ENCODE results near the gene ACSS1.

Gene ACSS1

DNA sequence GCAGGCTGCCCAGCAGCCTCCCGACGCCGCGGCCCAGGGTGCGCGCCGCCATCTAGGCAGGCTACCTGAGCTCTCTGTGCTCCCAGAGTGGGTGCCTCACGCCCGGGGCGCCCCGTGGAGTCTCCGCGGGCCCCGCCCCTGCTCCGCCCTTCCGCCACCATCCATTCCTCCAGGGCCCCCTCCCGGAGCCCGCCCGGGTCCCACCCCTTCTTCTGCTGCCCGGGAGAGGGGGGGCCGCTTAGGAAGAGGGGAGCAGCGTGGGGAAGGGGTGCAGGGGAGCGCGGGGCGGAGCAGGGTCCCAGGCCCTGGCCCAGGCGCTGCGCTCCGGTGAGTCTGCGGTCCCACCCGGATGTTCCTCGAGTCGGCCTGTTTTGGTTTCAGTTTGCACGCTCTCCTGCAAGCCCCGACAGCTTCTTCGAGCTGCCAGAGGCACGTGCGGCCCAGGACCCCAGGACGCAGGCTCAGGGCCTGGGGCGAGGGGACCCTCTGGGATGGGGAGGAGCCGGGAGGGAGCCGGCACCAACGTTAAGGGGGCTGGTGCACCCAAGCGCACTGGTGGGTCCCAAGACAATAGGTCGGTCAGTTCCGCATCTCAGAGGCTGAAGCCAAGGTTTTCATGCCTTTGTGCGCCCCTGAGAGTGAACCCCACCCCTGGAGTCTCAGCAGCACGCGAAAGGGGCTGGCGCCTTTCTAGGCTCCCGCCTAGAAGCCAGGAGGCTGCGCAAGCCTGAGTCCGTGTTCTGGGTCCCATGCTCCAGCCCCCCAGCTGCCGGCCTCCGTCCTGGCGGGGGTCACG, at the start of gene ACSS1:
TSS of gene ACSS1 (minus strand) at position 89 of the 796 bp plus-strand sequence. CDS start at position 52, 37 bp downstream.
- no peak for DNase-seq

- no peak for DNase-seq
These were observed 45.6 kb upstream of the ACSS1 start for GRCh38 chr20:25103526-25103925.

GRCh38 chr20:25100914-25101313, 43.0 kb upstream of the ACSS1 start:
- DNase-seq, result peak; percentile 22

DNA sequence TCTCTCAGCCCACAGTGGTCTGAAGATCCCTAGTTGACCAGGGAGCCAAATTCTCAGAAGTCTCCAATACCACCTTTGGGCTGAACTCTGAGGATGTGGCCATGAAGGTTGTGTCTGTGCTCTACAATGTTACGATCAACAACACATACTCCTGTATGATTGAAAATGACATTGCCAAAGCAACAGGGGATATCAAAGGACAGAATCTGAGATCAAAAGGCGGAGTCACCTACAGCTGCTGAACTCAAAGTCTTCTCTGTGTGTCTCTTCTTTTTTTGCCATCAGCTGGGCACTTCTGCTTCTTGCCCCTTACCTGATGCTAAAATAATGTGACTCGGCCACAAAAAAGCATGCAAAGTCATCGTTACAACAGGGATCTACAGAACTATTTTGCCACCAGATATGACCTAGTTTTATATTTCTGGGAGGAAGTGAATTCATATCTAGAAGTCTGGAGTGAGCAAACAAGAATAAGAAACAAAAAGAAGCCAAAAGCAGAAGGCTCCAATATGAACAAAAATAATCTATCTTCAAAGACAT, 41.7 kb upstream of the ACSS1 start:
- no peak for DNase-seq

DNA sequence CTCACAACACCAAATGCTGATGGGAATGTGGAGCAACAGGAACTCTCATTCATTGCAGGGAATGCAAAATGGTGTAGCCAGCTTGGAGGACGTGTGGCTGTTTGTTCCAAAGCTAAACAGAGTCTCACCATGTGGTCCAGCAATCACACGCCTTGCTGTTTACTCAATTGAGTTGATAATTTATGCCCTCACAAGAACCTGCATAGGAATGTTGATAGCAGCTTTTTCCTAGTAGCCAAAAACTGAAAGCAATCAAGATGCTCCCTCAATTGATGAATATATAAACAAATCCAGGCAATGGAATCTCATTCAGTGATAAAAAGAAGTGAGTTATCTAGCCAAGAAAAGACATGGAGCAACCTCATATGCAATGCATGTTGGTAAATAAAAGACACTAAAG, 39.6 kb upstream of the ACSS1 start:
- no peak for DNase-seq

- DNase-seq, result no peak
These were observed 32.8 kb upstream of the ACSS1 start for GRCh38 chr20:25090492-25091429.

- DNase-seq, result no peak
These were observed 31.7 kb upstream of the ACSS1 start for GRCh38 chr20:25089662-25090061.

DNA sequence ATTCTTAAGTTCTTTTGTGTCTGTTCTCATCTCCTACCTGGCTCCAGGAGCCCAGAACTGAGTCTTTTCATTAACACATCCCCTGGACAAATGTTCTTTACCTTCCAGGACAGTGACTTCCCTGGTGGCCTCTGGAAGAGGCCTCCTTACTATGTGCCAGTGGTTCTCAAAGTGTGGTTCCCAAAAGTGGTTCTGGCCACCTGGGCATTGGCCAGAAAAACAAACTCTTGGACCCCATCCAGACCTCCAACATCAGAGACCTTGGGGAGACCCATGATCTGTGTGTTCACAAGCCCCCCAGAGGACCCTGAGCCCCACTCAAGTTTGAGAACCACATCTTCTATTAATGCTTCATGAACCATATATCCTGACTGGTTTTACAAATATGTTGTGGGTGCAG, 31.2 kb upstream of the ACSS1 start:
- DNase-seq, result no peak

- DNase-seq, result no peak
These were observed 30.3 kb upstream of the ACSS1 start for GRCh38 chr20:25088267-25088666.

GRCh38 chr20:25087186-25087929, 29.4 kb upstream of the ACSS1 start:
- no peak for DNase-seq

DNA sequence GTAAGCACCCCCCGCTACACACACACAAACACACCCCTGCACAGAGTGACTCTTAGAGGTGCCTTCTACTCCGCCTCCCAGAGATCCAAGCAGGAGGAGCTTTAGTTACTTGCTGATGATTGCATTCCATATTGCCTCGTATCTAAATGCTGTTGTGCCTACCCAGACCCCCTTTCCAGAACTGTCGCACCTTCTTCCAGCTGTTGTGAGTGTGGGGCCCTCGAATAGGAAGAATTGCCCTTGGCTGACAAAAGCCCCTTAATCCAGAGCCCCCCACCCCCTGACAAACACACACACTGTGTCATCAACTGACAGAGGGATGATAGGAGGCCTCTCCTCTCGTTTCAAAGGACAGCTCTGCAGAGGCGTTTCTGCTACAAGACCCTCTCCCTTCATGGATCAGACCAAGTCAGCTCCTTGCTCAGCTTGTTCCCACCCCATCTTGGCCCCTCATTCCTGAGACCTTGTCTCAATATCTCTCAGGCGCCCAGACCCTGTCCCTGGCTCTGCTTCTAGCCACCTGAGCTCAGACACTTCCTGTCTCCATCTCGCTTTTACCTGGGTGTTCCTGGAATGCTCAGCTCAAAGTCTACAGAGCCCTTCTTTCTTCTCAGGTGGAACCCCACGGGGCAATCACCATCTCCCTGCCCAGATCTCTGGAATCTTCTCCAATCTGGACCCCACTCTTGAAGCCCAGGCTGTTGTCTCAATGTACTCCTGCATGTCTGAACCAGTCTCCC, 28.0 kb upstream of the ACSS1 start:
- no peak for DNase-seq

- DNase-seq, result peak; percentile 23
These were observed 26.8 kb upstream of the ACSS1 start for GRCh38 chr20:25084626-25085187.

GRCh38 chr20:25083773-25084625, 26.1 kb upstream of the ACSS1 start:
- peak; percentile 20 for DNase-seq

GRCh38 chr20:25083141-25083772, 25.3 kb upstream of the ACSS1 start:
- peak; percentile 37 for DNase-seq

DNA sequence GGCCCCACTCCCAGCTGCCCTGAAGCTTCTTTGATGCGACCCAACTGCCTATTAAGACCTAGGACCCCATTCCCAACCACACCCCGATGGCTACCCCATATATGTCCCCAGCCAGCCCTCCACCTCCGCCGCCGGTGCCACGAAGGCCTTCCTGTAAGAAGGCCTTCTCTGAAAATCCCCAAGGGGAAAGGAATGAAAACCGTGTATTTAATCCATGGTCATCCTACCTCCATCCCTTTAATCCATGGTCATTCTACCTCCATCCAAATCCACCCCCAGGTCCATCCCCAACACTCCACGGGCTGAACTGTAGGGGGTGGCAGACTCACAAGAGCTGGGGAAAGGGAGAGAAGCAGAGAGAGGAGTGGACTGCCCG, 24.5 kb upstream of the ACSS1 start:
- DNase-seq, result peak; percentile 24

GRCh38 chr20:25081730-25082497, 24.0 kb upstream of the ACSS1 start, which contains the start of gene VSX1:
Gene VSX1 (minus strand): TSS chr20:25082141. CDS start chr20:25082096, 45 bp downstream.
- DNase-seq, result peak; percentile 54

DNA sequence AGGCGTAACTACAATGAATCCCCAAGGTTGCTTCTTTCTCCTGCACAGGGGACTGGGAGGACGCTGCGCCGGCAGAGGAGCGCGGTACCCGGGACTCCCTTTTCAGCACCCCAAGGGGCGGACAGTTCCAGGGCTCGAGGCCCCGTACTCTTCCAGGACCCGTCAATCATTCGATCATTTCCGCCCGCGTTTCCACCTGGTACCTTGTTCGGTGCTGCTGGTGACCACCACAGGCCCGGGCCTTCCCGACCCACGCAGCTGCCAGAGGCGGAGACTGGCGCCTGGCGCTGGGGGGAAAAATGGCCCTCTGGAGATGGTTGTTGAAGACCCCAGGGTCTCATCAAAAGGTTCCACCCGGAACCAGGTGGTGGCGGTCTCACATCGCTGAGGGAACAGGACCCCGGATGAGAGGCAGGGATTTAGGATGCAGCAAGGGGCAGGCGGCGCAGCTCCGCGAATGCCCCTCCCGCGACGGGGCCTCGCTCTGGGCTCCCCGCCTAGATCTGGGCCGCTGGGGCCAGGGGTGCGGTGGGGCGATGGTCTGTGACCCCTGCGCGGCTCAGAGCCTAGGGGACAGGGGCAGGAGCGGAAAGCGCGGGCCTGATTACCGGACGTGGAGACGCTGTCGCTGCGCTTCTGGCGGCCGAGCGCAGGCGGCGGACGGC, 23.3 kb upstream of the ACSS1 start:
- DNase-seq, result peak; percentile 73

DNA sequence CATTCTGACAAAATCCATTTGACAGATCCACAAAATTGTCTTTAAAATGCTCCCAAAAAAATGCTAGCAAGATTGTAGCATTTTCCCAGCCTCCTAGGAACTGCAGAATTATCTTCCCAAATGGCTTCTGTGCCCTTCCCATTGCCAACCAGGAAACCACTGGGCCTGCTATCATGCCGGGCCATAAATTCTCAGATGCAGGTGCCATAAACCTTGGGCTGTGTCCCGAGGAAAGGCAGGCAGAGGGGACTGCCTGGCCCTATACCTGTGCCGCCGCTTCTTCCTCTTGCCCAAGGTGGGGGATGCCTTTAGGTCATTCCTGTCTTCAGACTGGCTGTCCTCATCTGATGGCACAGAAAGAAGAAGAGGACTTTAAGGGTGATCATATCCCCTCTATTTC, 21.2 kb upstream of the ACSS1 start:
- DNase-seq, result no peak

DNA sequence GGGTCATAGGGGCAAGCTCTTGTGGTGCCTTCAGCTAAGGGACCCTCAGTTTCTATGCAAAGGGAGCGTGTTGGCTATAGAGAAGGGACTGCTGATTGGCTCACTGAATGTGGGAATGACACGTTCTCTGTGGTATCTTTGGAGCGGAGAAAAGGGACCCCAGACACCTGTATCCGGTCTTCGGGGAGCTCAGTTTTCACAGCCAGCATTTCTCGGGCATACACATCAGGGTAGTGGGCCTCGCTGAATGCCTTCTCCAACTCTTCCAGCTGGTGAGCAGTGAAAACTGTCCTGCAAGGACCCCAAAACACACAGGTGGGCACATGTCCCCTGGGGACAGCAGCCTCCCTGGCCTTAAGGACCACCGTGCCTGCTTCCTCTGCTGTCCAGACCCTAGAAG, 20.7 kb upstream of the ACSS1 start:
- DNase-seq, result no peak
